Esophagus mucosa (tissue), 1 donor: ENCODE data around the gene THY1. TPM values are rescaled to one million over a fixed set of nuclear protein-coding genes. Genes with fewer than 3 reads are reported as not detected.
"Not testable (repeated sequence)": the region's sequence is repeated elsewhere in the genome, so short reads cannot be mapped to it uniquely, and the experiment has no call there.

Experiments used
- ATAC-seq: fragments of 200-7000 bp; cut with Tn5 transposase; one replicate; pipeline ENCODE4 v1.9.1; 2020
- total RNA-seq: library from RNA; stranded (reverse); gene quantifications from one replicate; pipeline ENCODE4 v1.2.4, GENCODE V29; 2023
- donor health status: DM: yes; HTN: yes; CAD: no.

THY1 gene
- total RNA-seq, 1 donor from 2014 or later, result 3.6 TPM

- ATAC-seq, result peak; percentile 69
Observed at GRCh38 chr11:119417726-119418540, 5.0 kb downstream of the THY1 start.

DNA sequence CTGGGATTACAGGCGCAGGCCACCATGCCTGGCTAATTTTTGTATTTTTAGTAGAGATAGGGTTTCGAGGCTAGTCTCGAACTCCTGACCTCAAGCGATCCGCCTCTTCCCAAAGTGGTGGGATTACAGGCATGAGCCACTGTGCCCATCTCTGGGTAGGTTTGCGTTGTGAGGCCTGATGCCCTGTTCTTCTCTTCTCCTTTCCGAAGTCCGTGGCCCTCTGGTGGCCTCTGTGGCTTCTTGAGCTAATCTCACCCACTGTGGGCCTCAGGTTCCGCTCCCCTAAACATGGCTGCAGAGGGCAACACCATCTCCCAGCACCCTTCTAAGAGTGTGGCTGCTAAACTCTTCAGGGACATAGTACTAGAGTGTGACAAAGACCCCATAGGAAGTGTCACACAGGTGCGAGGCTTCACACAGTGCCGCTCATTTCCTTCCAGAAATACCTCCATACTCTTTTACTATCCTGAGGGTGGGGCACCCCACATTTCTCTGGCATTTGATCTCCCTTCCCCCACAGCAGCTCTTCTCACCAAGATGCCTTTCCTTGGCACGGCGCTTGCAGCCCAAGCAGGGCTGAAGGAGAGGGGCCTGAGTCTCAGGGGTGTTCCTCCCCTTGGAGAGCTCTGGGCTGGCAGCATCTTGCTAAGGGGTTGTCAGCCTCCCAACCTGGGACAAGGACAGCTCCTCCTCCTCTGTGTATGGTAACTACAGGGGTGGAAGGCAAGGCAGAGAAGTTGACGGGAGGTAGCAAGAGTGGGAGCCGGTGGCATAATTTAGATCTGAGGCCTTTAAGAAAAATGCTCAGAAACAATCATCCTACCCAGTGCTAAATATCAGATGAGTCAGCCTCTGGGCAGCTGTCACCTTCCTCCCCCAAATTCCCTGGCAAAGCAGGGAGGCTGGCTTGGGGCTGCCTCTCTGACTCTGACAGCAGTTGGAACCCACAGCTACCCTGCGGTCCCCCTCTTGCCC, 6.1 kb downstream of the THY1 start:
- no peak for ATAC-seq

DNA sequence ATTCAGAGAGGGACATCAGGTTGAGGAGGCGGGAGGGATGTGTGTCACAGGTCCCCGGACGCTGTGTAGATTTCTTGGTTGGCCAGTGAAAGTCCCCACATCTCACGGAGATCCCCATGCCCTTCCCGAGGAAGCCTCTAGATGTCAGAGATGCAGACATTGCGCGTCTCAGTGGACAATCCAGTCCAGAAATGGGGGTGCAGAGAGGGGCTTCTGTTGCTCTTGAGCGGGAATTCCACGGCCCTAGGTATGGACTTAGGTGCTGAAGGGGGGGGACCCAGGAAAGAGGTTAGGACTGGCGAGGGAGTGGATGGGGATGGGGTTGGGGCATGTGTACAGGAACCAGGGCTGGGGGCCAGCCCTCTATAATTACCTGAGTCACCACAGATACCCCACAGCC, 7.0 kb downstream of the THY1 start:
- no peak for ATAC-seq

DNA sequence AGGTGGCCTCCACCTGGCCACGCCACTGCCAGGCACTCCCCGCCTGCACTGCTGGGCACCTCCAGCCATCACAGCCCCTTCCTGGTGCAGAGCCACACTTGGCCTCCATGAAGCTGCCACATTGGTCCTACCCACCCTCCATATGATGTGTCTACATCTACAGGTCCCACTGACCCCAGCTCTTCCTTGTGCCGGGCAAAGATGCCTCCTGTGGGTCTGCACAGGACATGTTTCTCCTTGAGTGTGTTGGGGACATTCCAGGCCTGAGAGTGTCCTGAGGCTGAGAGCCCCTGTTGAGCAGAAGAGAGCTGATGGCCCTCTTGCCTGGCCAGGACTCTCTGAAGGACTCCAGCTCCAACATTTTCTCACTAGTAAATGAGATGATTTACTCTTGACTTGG, 7.5 kb downstream of the THY1 start:
- no peak for ATAC-seq

DNA sequence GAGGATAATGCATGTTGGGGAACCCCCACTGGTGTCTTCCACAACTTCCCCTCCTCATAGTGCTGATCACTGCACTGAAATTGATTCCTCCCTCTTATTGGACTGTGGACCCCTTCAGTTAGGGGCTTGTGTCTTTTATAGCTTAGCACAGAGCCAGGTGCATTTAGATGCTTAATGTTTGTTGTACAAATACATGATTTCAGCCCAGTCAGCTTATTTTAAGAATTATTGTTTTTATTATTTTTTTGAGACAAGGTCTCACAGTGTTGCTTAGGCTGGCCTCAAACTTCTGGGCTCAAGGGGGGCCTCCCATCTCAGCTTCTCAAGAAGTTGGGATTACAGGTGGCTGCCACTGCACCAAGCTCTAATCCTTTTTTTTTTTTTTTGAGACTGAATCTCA, 8.2 kb downstream of the THY1 start:
- no peak for ATAC-seq

DNA sequence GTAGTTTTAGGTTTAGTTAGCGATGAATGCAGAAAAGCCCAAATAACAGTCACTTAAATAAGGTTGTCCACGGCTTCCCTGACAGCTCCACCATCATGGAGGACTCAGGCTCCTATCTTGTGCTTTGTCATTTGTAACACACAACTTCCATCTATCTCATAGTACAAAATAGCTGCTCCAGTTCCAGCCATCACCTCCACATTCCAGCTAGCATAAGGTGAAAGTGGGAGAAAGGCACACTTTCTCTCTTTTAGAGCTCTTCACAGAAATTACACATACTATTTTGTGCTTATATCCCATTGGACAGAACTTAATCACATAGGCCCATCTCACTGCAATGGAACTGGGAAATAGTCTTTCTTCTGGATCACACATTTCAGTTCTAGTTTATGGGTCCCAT, 8.7 kb downstream of the THY1 start:
- ATAC-seq, result no peak

DNA sequence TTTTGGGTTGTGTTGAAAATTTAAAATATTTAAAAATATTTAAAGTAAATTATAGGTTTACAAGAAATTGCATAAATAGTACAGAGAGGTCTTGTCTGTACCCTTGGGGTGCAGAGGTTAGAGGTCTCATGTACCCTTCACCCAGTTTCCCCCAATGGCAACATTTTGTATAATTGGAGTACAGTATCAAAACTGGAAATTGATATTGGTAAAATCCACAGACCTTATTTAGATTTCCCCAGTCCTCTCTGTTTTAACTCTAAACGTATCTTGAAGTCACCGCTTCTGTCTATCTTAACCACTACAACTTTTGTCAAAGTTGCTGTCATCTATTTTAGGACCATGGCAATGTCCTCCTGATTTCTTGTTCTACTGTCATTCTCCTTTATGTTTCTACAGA, 10.9 kb downstream of the THY1 start:
- ATAC-seq, result no peak

GRCh38 chr11:119410501-119410900, 12.5 kb downstream of the THY1 start:
- ATAC-seq, result no peak

- no peak for ATAC-seq
Observed at GRCh38 chr11:119409731-119410130, 13.2 kb downstream of the THY1 start.

DNA sequence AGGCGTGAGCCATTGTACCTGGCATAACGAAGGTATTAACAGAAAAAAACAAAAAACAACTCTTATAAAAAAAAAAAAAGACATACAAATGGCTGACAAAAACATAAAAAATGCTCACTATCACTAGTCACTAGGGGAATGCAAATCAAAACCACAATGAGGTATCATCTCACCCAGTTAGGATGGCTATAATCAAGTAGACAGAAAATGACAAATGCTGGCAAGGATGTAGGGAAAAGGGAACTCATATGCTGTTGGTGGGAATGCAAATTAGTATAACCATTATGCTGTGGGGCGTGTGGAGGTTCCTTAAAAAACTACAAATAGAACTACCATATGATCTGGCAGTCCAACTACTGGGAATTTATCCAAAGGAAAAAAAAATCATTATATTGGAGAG, 17.0 kb downstream of the THY1 start:
- ATAC-seq, result no peak

- not testable (repeated sequence) for ATAC-seq
Observed at GRCh38 chr11:119405448-119405847, 17.5 kb downstream of the THY1 start.

DNA sequence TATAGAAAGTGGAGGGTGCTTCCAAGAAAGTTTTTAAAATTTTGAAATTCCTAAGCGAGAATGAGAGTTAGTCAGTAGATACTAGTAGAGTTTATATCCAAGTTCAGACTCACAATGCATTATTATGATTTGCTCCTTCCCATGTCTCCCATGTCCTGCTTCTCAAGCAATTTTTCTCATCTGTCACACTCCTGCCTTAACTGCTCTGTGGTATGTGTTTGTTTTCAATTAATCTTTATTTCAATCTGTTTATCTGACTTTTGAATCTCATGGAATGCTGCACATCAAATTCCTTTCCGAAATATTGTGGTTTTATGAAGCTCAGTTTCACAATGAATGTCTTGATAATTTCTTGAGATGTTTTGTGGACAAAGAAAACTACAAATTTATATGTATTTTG, 18.1 kb downstream of the THY1 start:
- no peak for ATAC-seq

DNA sequence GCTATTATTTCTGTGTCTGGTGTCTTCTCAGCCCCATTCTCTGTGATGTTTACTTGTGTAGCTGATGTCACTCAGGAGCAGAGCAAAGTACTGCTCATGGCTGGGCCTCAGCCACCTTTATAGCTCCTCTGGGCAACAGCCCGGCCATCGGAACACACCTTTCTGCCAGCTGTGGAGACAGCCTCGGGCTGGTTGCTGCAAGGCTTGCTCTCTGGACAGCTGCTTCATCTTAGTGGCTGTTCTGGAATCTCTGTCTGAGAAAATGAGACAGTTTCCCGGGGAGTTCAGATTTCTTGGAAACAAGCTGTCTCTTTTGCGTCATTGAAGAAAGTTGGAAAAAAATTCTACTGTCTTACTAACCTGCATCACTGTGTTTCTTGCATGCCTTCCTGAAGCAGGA, 20.0 kb downstream of the THY1 start:
- ATAC-seq, result no peak

DNA sequence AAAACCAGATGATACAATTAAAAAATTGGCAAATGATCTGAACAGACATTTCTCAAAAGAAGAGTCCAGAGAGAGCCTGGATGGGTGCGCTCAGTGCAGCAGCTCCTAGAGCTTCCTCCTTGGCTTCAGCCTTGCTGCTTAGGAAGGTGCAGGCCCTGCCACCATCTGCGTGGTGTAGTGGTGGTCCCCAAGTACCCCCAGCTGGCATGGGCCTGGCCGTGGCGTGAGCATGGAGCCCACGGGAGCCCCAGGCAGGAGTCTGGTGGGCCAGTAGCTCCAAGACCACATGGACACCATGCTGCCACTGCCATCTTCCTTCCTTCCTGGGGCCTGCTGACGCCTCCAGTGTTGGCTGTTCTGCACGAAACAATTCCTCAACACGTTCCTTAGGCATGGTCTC, 20.5 kb downstream of the THY1 start:
- no peak for ATAC-seq

DNA sequence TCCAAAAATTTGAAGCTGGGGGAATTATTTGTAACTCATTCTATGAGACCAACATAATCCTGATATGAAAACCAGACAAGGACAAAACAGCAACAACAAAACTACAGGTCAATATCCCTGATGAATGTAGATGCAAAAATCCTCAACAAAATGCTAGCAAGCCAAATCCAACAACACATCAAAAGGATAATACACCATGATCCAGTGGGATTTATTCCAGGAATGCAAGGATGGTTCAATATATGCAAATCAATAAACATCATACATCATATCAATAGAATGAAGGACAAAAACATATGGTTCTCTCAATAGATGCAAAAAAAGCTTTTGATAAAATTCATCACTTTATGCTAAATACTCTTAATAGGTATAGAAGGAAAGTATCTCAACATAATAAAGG, 22.1 kb downstream of the THY1 start:
- ATAC-seq, result no peak

DNA sequence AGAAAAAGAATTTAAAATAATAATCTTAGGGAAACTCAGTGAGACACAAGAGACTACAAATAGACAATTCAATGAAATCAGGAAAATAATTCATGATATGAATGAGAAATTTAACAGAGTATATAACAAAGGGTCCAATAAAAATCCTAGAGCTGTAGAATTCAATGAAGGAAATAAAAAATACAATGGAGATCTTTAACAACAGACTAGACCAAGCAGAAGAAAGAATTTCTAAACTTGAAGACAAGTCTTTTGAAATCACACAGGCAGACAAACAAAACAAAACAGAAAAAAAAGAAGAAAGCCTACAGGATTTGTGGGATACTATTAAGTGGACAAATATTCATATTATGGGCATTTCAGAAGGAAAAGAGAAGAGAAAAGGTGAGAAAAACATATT, 25.2 kb downstream of the THY1 start:
- no peak for ATAC-seq

DNA sequence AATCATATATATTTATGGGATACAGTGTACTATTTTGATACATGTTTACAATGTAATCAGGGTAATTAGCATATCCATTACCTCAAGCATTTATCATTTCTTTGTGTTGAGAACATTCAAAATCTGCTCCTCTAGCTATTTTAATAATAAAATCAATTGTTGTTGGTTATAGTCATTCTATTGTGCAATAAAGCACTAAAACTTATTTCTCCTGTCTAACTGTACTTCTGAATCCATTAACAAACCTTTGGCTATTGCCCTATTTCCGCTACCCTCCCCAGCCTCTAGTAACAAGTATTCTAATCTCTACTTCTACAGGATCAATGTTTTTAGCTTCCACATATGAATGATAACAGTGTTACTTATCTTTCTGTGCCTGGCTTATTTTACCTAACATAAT, 26.1 kb downstream of the THY1 start:
- ATAC-seq, result no peak

- ATAC-seq, result no peak
Observed at GRCh38 chr11:119391275-119391674, 31.7 kb downstream of the THY1 start.

DNA sequence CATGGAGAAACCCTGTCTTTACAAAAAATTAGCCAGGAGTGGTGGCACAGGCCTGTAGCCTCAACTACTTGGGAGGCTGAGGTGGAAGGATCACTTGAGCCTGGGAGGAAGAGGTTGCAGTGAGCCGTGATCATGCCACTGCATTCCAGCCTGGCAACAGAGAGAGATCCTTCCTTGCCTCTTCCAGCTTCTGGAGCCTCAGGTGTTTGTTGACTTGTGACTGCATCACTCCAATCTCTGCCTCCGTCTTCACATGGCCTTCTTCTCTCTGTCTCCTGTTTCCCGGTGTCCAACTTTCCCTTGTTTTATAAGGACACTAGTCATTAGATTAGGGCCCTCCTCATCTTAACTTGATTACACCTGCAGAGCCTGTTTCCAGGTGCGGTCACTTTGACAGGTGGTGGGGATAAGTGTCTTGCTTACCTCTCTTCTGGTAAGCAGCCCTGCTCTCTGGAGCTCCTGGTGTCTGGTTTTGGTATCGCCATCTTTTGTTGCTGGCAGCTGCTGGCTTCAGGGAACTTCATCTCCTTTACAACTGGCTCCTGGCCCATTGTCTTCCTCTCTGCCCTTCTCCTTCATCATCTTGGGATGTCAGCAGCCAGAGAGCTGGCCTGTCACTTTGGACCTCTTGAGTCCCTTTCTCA, 33.2 kb downstream of the THY1 start:
- no peak for ATAC-seq

DNA sequence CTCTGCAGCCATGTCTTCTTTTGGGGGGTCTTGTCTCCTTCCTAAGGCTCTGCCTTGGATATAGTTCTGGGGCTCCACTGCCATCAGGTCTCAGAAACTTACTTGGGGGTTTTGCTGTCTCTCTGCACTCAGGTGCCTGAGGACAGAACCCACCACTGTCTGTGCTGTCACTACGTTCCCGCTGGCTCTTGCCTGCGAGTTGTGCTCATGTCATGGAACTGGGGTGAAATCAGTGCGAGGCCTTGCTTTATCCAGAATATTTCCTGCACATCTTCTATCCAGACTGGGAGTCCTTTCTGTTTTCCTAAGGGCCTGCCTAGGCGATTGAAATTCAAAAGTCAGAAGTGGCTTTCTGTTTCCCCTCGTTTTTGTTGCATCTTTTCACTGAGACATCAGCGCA, 34.9 kb downstream of the THY1 start:
- ATAC-seq, result no peak

DNA sequence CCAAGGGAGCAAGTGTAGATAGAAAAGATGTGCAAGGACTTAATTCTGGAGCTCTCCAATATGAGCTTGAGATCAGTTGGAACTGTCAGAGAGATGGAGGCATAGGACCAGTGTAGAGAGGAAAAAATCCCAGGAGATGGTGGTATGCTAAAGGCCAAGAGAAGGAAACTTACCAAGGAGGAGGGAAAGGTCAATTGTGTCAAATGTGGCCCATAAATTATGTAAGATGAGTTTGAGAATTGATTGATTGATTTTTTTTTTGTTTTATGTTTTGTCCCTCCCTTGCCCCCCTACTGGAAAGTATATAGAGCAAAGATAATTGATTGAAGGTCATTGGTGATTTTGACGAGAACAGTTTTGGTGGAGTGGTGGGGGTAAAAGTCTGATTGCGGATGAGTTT, 38.6 kb downstream of the THY1 start:
- ATAC-seq, result no peak

DNA sequence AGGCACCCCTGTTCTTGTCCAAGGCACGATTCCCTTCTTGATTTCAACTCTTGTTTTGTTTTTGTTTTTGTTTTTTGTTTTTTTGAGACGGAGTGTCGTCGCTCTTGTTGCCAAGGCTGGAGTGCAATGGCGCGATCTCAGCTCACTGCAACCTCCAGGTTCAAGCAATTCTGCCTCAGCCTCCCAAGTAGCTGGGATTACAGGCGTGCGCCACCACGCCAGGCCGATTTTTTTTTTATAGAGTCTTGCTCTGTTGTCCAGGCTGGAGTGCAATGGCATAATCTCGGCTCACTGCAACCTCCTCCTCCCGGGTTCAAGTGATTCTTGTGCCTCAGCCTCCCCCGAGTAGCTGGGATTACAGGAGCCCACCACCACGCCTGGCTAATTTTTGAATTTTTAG, 40.5 kb downstream of the THY1 start:
- not testable (repeated sequence) for ATAC-seq

GRCh38 chr11:119382101-119382500, 40.9 kb downstream of the THY1 start:
- no peak for ATAC-seq
